SJCRH30 (cell line): Measurements from ENCODE around the gene RNF180. TPM values are rescaled to one million over a fixed set of nuclear protein-coding genes. Genes with fewer than 3 reads are reported as not detected.
"Not testable (repeated sequence)": the region's sequence is repeated elsewhere in the genome, so short reads cannot be mapped to it uniquely, and the experiment has no call there.

Experiments
- DNase-seq, 2 experiments: peaks; one replicate each; pipeline ENCODE4 v3.0.0-alpha.2; 2015 to 2020
- H3K27ac ChIP-seq: fragments of 250-450 bp; sonication (Bioruptor Pico); 2 replicates; pipeline ENCODE4 v1.5.1; 2020; ENCODE audit warnings: mild to moderate bottlenecking, moderate library complexity
- H3K27me3 ChIP-seq: fragments of 250-450 bp; sonication (Bioruptor Pico); 2 replicates; pipeline ENCODE4 v1.5.1; 2020; ENCODE audit warnings: mild to moderate bottlenecking, moderate library complexity
- H3K36me3 ChIP-seq: fragments of 250-450 bp; sonication (Bioruptor Pico); 2 replicates; pipeline ENCODE4 v1.5.1; 2020; ENCODE audit warnings: mild to moderate bottlenecking, moderate library complexity
- H3K4me1 ChIP-seq: fragments of 250-450 bp; sonication (Bioruptor Pico); 2 replicates; pipeline ENCODE4 v1.5.1; 2020; ENCODE audit warnings: mild to moderate bottlenecking, moderate library complexity
- H3K4me3 ChIP-seq: fragments of 250-450 bp; sonication (Bioruptor Pico); 2 replicates; pipeline ENCODE4 v1.5.1; 2020; ENCODE audit warnings: mild to moderate bottlenecking, moderate library complexity
- H3K9me3 ChIP-seq: fragments of 250-450 bp; sonication (Bioruptor Pico); replicated peaks from 2 replicates; pipeline ENCODE4 v1.5.1; 2020; ENCODE audit warnings: mild to moderate bottlenecking, moderate library complexity
- total RNA-seq: library from RNA; depleted of rRNA; stranded (reverse); fragments of >200 nt; shearing (Covaris generic); gene quantifications from 2 replicates; pipeline ENCODE4 v1.2.3, GENCODE V29; 2014

RNF180 gene
- total RNA-seq, 1 experiment from 2014 or later: 0.65 TPM

DNA sequence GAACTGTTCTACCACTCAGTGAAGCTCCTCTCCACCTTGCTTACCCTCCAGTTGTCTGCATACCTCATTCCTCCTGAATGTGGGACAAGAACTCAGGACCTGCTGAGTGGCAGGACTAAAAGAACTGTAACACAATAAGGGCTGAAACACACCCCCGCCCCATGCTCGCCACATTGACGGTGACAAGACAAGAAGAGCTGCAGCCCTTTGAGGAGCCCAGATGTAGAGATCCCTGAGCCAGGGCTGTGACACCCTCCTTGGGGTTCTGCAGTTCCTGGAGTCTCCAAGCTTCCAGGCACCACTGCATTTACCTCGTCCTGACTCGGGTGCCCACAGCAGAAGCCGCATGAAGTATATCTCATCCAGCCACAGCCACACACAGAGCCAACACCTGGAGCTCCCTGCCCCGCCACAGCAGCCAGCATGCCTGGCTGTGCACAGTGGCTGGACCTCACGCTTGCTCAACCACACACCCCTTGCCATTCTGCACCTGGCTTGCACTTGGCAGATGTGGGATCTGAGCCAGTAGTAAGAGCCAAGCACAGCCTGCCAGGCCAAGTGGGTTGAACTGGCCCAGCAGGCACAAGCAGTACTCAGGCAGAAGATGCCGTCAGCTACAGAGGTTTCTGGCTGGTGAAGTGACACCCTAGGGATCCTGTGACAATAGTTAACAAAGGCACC, 166.1 kb downstream of the RNF180 start:
- H3K36me3 ChIP-seq: no peaks in the 10 kb centered on the region
- no peak for DNase-seq
- H3K4me1 ChIP-seq: peaks cover 9% of the 10 kb centered on the region
- no peak overlapping the region for H3K4me3 ChIP-seq
- H3K27ac ChIP-seq: no peak overlapping the region
- no peaks in the 10 kb centered on the region for H3K27me3 ChIP-seq
- H3K9me3 ChIP-seq: no peaks in the 10 kb centered on the region

GRCh38 chr5:64333886-64334285, 168.2 kb downstream of the RNF180 start:
- Histone ChIP-seq H3K4me1 (peaks cover 9% of the 10 kb centered on the region), H3K36me3 (no peaks in the 10 kb centered on the region), H3K27me3 (no peaks in the 10 kb centered on the region), H3K4me3 (no peak overlapping the region), H3K27ac (no peak overlapping the region), H3K9me3 (no peaks in the 10 kb centered on the region)
- no peak for DNase-seq

- no peak overlapping the region for H3K27ac ChIP-seq
- DNase-seq: no peak
These were observed 174.1 kb downstream of the RNF180 start for GRCh38 chr5:64339769-64340168.

DNA sequence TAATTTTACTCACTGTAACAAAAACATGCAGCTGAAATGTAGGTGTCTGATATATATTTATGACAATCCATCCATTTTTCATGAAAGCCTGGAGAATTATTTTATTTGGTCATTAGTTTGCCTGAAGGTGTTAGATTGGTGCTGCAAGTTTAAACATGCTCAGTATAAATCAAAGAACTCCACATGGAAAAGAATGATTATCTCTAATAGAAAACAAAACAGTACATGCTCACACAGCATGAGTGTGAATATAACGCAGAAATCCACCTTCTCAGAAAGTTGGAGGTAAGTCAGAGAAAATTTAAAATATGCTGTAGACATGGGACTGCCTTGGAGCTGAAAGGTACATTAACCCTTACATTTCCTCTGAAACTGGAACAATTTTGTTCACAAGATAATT, 174.7 kb downstream of the RNF180 start:
- H3K9me3 ChIP-seq: no peaks in the 10 kb centered on the region; the same call in 1 of the 2 replicates
- no peak overlapping the region for H3K27ac ChIP-seq
- no peaks in the 10 kb centered on the region for H3K36me3 ChIP-seq
- no peak overlapping the region for H3K4me3 ChIP-seq
- no peak for DNase-seq
- no peaks in the 10 kb centered on the region; the same call in 1 of the 2 replicates for H3K4me1 ChIP-seq
- no peaks in the 10 kb centered on the region for H3K27me3 ChIP-seq

More at GRCh38 chr5:64339769-64340168, 174.1 kb downstream of the RNF180 start:
- Histone ChIP-seq H3K36me3 (no peaks in the 10 kb centered on the region), H3K27me3 (no peaks in the 10 kb centered on the region), H3K4me3 (no peak overlapping the region), H3K4me1 (no peaks in the 10 kb centered on the region), H3K9me3 (no peaks in the 10 kb centered on the region; the same call in 1 of the 2 replicates)

- H3K9me3 ChIP-seq: no peaks in the 10 kb centered on the region; the same call in 1 of the 2 replicates
- H3K36me3 ChIP-seq: no peaks in the 10 kb centered on the region
- DNase-seq: no peak
- no peaks in the 10 kb centered on the region for H3K27me3 ChIP-seq
- H3K4me3 ChIP-seq: no peak overlapping the region
- no peak overlapping the region for H3K27ac ChIP-seq
- H3K4me1 ChIP-seq: no peaks in the 10 kb centered on the region; the same call in 1 of the 2 replicates
These were observed 175.7 kb downstream of the RNF180 start for GRCh38 chr5:64341340-64341739.

DNA sequence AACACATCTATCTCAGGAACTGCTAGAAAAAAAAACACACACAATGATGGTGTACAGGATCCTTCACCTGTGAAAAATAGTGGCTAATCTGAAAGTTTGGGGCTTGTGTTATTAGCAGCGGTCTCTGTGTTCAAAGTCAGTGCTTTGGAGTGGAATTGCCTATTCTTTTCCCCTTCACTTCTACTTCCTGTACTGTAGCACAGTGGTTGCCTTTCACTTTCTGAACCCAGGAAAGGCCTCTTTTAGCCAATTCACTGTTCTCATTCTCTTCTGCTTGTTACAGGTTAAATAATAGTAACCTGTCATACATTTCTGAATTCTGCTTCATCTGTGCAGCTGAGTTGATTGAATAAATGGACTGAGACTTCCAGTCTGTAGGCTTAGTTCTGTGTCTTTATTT, 178.9 kb downstream of the RNF180 start:
- Histone ChIP-seq H3K27ac (no peak overlapping the region), H3K27me3 (no peaks in the 10 kb centered on the region), H3K4me1 (no peaks in the 10 kb centered on the region; the same call in 1 of the 2 replicates), H3K4me3 (no peak overlapping the region), H3K36me3 (no peaks in the 10 kb centered on the region), H3K9me3 (no peaks in the 10 kb centered on the region; the same call in 1 of the 2 replicates)
- DNase-seq: no peak

DNA sequence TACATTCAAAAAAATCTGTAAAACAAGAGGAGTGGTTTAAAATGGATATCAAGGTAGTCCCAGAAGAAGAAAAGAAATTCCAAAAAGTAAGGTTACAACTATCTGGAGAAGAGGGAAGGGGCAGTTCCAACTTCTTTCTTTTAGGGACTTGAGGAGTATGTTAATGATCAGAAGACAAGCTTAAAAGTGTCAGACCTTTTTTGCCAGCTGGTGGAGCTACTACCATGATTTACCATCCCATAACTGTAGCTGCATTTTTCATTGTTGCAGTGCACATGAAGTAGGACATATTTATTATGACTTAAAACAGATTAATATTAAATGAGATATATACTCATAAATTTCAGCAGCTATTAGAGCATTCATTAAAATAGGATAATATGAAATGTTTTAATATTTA, 181.7 kb downstream of the RNF180 start:
- no peak overlapping the region for H3K27ac ChIP-seq
- no peak overlapping the region for H3K4me3 ChIP-seq
- no peaks in the 10 kb centered on the region for H3K36me3 ChIP-seq
- H3K9me3 ChIP-seq: no peaks in the 10 kb centered on the region; the same call in 1 of the 2 replicates
- H3K4me1 ChIP-seq: no peaks in the 10 kb centered on the region; the same call in 1 of the 2 replicates
- no peaks in the 10 kb centered on the region for H3K27me3 ChIP-seq
- DNase-seq: peak in 1 of 2 experiments; percentile 29

DNA sequence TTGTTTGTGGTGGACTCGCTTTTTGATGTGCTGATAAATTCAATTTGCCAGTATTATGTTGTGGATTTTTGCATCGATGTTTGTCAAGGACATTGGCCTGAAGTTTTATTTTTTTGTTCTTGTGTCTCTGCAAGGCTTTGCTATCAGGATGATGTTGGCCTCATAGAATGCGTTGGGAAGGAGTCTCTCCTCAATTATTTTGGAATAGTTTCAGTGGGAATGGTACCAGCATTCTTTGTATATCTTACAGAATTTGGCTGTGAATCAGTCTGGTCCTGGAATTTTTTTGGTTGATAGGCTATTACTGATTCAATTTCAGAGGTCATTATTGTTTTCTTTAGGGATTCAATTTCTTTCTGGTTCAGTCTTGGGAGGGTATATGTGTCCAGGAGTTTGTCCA, 198.8 kb downstream of the RNF180 start:
- Histone ChIP-seq H3K4me3 (no peak overlapping the region), H3K36me3 (no peaks in the 10 kb centered on the region), H3K4me1 (no peaks in the 10 kb centered on the region), H3K27ac (no peak overlapping the region), H3K9me3 (no peaks in the 10 kb centered on the region), H3K27me3 (no peaks in the 10 kb centered on the region)
- DNase-seq: no peak

DNA sequence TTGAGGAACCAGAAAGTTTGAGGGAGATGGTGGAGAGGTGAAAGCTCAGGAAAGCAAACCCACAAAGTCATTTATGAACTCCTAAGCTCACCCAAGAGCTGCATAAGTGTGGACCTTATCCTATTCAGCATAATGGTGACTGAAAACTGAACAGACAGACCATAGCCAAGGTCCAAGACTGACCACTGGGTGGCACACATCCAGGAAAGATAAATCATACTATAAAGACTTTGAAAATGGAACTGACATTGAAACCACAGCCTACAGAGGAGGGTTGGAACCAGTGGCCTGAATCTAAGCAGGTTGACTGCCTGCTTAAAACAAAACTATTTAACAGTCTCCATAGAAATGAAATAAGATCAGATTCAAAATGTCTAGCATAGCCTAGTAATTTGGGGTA, 219.1 kb downstream of the RNF180 start:
- Histone ChIP-seq H3K36me3 (no peaks in the 10 kb centered on the region), H3K27me3 (no peaks in the 10 kb centered on the region), H3K9me3 (no peaks in the 10 kb centered on the region), H3K27ac (no peak overlapping the region), H3K4me3 (no peak overlapping the region), H3K4me1 (no peaks in the 10 kb centered on the region)
- DNase-seq: peak; percentile 16 to 40

GRCh38 chr5:64397552-64397951, 231.9 kb downstream of the RNF180 start:
- Histone ChIP-seq H3K36me3 (no peaks in the 10 kb centered on the region), H3K27ac (no peak overlapping the region), H3K4me3 (no peak overlapping the region), H3K4me1 (no peaks in the 10 kb centered on the region), H3K9me3 (no peaks in the 10 kb centered on the region), H3K27me3 (no peaks in the 10 kb centered on the region)
- DNase-seq: no peak

GRCh38 chr5:64398735-64399134, 233.1 kb downstream of the RNF180 start:
- H3K36me3 ChIP-seq, H3K27me3 ChIP-seq, DNase-seq, H3K9me3 ChIP-seq, H3K27ac ChIP-seq, H3K4me3 ChIP-seq, H3K4me1 ChIP-seq: not testable (repeated sequence)

DNA sequence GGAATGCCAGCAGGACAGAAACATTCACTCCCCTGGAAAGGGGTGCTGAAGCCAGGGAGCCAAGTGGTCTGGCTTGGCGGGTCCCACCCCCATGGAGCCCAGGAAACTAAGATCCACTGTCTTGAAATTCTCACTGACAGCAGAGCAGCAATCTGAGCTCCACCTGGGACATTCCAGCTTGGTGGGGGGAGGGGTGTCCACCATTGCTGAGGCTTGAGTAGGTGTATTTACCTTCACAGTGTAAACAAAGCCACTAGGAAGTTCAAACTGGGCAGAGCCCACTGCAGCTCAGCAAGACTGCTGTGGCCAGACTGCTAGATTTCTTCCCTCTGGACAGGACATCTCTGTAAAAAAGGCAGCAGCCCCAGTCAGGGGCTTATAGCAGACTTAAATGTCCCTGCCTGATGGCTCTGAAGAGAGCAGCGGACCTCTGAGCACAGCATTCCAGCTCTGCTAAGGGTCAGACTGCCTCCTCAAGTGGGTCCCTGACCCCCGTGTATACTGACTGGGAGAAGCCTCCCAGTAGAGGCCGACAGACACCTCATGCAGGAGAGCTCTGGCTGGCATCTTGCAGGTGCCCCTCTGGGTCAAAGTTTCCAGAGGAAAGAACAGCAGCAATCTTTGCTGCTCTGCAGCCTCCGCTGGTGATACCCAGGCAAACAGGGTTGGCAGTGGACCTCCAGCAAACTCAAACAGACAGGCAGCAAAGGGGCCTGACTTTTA, 241.6 kb downstream of the RNF180 start:
- H3K27me3 ChIP-seq, H3K9me3 ChIP-seq, H3K4me1 ChIP-seq, H3K4me3 ChIP-seq, H3K27ac ChIP-seq, H3K36me3 ChIP-seq, DNase-seq: not testable (repeated sequence)

GRCh38 chr5:64417390-64417789, 251.7 kb downstream of the RNF180 start:
- no peaks in the 10 kb centered on the region for H3K36me3 ChIP-seq
- H3K9me3 ChIP-seq: no peaks in the 10 kb centered on the region
- H3K27ac ChIP-seq: no peak overlapping the region
- H3K27me3 ChIP-seq: no peaks in the 10 kb centered on the region
- no peak overlapping the region for H3K4me3 ChIP-seq
- peaks cover 10% of the 10 kb centered on the region; the same call in 1 of the 2 replicates for H3K4me1 ChIP-seq
- DNase-seq: peak in 1 of 2 experiments; percentile 5

GRCh38 chr5:64418013-64418412, 252.4 kb downstream of the RNF180 start:
- no peak overlapping the region for H3K27ac ChIP-seq
- H3K4me1 ChIP-seq: peaks cover 10% of the 10 kb centered on the region; the same call in 1 of the 2 replicates
- H3K36me3 ChIP-seq: no peaks in the 10 kb centered on the region
- peak; percentile 11 to 17 for DNase-seq
- H3K9me3 ChIP-seq: no peaks in the 10 kb centered on the region
- H3K27me3 ChIP-seq: no peaks in the 10 kb centered on the region
- no peak overlapping the region for H3K4me3 ChIP-seq
